Mesenchymal stem cell (in vitro differentiated cells and primary cell): ENCODE results near the gene CDC42EP1.

ENCODE experiments used
- DNase-seq: peaks from one replicate; pipeline ENCODE4 v3.0.0-alpha.2; 2013
- H2AFZ ChIP-seq: one replicate; pipeline ENCODE4 v1.6.1; 2013; ENCODE audit warnings: low read depth, mild to moderate bottlenecking, control low read depth, inconsistent platforms, low read length, moderate library complexity
- H2AK5ac ChIP-seq: 2 replicates; pipeline ENCODE4 v1.6.1; 2013; ENCODE audit warnings: low read length, moderate library complexity, mild to moderate bottlenecking, inconsistent platforms; ENCODE audit not compliant: severe bottlenecking
- H2BK120ac ChIP-seq: one replicate; pipeline ENCODE4 v1.6.1; 2013; ENCODE audit warnings: low read depth, mild to moderate bottlenecking, inconsistent platforms, low read length, moderate library complexity
- H2BK12ac ChIP-seq, 2 experiments: one replicate each; pipeline ENCODE4 v1.6.1; 2013; ENCODE audit warnings: inconsistent platforms in 2 of 2, low read length in 2 of 2, mild to moderate bottlenecking in 2 of 2, moderate library complexity in 2 of 2, control low read depth in 1 of 2
- H2BK15ac ChIP-seq: one replicate; pipeline ENCODE4 v1.6.1; 2013; ENCODE audit warnings: mild to moderate bottlenecking, low read depth, inconsistent platforms; ENCODE audit not compliant: poor library complexity, severe bottlenecking
- H2BK5ac ChIP-seq: 2 replicates; pipeline ENCODE4 v1.6.1; 2013; ENCODE audit warnings: low read depth, mild to moderate bottlenecking, low read length, control low read depth, inconsistent platforms; ENCODE audit not compliant: poor library complexity, severe bottlenecking
- H3K14ac ChIP-seq, 2 experiments: one replicate each; pipeline ENCODE4 v1.6.1; 2013; ENCODE audit warnings: inconsistent platforms in 2 of 2, low read length in 2 of 2, control low read depth in 1 of 2, mild to moderate bottlenecking in 1 of 2, moderate library complexity in 1 of 2
- H3K18ac ChIP-seq, 2 experiments: one replicate each; pipeline ENCODE4 v1.6.1; 2013; ENCODE audit warnings: inconsistent platforms in 2 of 2, low read length in 2 of 2, control low read depth in 1 of 2, low read depth in 1 of 2, mild to moderate bottlenecking in 1 of 2
- H3K23ac ChIP-seq, 2 experiments: one replicate each; pipeline ENCODE4 v1.6.1; 2013; ENCODE audit warnings: inconsistent platforms in 2 of 2, low read length in 2 of 2, mild to moderate bottlenecking in 2 of 2, moderate library complexity in 2 of 2, control low read depth in 1 of 2
- H3K27ac ChIP-seq: 2 replicates; pipeline ENCODE4 v1.5.1; 2013; ENCODE audit warnings: mild to moderate bottlenecking, moderate library complexity, low read length, control low read depth, inconsistent platforms; ENCODE audit not compliant: poor library complexity, severe bottlenecking
- H3K27me3 ChIP-seq, 2 experiments: 2 replicates each; pipeline versions ENCODE4 v1.6.1 to v1.7.0; 2013; ENCODE audit warnings: low read length in 2 of 2, mild to moderate bottlenecking in 2 of 2, moderate library complexity in 2 of 2, control low read depth in 1 of 2, inconsistent platforms in 1 of 2; ENCODE audit not compliant: control insufficient read depth in 1 of 2, insufficient read depth in 1 of 2
- H3K36me3 ChIP-seq, 2 experiments: 2 replicates each; pipeline versions ENCODE4 v1.6.1 to v1.7.0; 2013; ENCODE audit warnings: low read length in 2 of 2, control low read depth in 1 of 2, inconsistent platforms in 1 of 2, low read depth in 1 of 2, mild to moderate bottlenecking in 1 of 2; ENCODE audit not compliant: insufficient read depth in 2 of 2, control insufficient read depth in 1 of 2
- H3K4ac ChIP-seq, 2 experiments: one replicate each; pipeline ENCODE4 v1.6.1; 2013; ENCODE audit warnings: inconsistent platforms in 2 of 2, low read length in 2 of 2, mild to moderate bottlenecking in 2 of 2, moderate library complexity in 2 of 2, control low read depth in 1 of 2, low read depth in 1 of 2
- H3K4me1 ChIP-seq: 2 replicates; pipeline ENCODE4 v1.6.1; 2013; ENCODE audit warnings: low read depth, low read length, control low read depth; ENCODE audit not compliant: control insufficient read depth, insufficient read depth
- H3K4me2 ChIP-seq: 2 replicates; pipeline ENCODE4 v1.6.1; 2013; ENCODE audit warnings: low read length, mild to moderate bottlenecking, inconsistent platforms; ENCODE audit not compliant: poor library complexity, severe bottlenecking
- H3K4me3 ChIP-seq, 2 experiments: 2 replicates each; pipeline versions ENCODE4 v1.5.1 to v1.7.0; 2013; ENCODE audit warnings: low read length in 2 of 2, mild to moderate bottlenecking in 2 of 2, control low read depth in 1 of 2, low read depth in 1 of 2; ENCODE audit not compliant: insufficient read depth in 1 of 2
- H3K79me1 ChIP-seq: replicated peaks from 2 replicates; pipeline ENCODE4 v1.6.1; 2013; ENCODE audit warnings: mild to moderate bottlenecking, control low read depth, low read length, inconsistent platforms; ENCODE audit not compliant: poor library complexity, severe bottlenecking
- H3K9ac ChIP-seq: 2 replicates; pipeline ENCODE4 v1.7.0; 2013; ENCODE audit warnings: mild to moderate bottlenecking, low read length, moderate library complexity
- H3K9me3 ChIP-seq: 2 replicates; pipeline ENCODE4 v1.7.0; 2013; ENCODE audit warnings: mild to moderate bottlenecking, low read length; ENCODE audit not compliant: control insufficient read depth
- H4K8ac ChIP-seq: one replicate; pipeline ENCODE4 v1.6.1; 2013; ENCODE audit warnings: inconsistent platforms, mild to moderate bottlenecking, low read length, moderate library complexity
- H4K91ac ChIP-seq: one replicate; pipeline ENCODE4 v1.6.1; 2013; ENCODE audit warnings: mild to moderate bottlenecking, low read length, inconsistent platforms
- WGBS: methylation state at CpG from one replicate; pipeline ENCODE4 v1.1.7; 2013; ENCODE audit warnings: mixed read lengths; 5-methylcytosine and 5-hydroxymethylcytosine counted together

The CDC42EP1 gene

DNA sequence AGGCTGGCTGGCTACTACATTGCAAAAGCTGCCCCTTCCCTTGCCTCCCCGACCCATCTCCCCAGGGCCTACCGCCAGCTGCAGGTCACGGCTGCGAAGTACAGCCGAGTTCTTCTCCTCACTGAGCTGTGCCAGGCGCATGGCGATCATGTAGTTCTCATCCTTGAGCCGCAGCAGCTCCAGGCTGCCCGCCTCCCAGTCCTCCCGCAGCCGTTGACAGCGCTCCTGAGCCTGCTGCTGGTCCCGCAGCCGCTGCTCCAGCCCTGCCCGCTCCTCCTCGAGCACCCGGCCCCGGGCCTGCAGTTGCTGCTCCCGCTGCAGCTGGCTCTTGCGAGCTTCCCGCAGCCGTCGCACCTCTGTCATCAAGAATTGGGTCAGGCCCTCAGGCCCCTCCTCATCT, 44.4 kb upstream of the CDC42EP1 start:
- Histone ChIP-seq H2AFZ (no peak overlapping the region), H3K4ac (no peak overlapping the region)
- 96% methylated on average over 23 of the region's 23 CpGs for WGBS

DNA sequence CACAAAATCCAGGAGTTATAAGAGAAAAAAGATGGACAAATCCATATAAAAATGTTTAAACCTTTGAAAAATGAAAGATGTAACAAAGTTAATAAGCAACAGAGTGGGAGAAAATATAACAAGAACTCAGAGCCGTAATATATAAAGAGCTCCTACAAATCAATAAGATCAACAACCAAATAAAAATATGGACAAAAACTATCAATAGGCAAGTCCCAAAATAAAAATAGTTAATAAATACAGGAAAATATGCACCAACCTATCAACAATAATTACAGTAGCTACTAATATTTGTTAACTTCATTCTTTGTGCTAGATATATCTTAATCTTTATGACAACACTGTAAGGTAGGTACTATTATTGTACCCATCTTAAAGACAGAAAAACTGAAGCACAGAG, 43.8 kb upstream of the CDC42EP1 start:
- Histone ChIP-seq H3K4me3 (peak overlapping the region in 1 of 2 experiments; percentile 2), H2BK120ac (no peak overlapping the region), H3K79me1 (peaks cover 6% of the 10 kb centered on the region), H3K18ac (no peak overlapping the region), H3K27me3 (no peaks in the 10 kb centered on the region), H3K4ac (no peak overlapping the region), H3K14ac (no peak overlapping the region), H2AK5ac (no peak overlapping the region), H3K9me3 (peaks cover 6% of the 10 kb centered on the region), H3K4me1 (peaks cover 43% of the 10 kb centered on the region), H3K27ac (no peak overlapping the region), H4K8ac (no peak overlapping the region), H3K9ac (no peak overlapping the region), H3K23ac (no peak overlapping the region), H3K4me2 (no peak overlapping the region), H2BK5ac (no peak overlapping the region), H4K91ac (no peak overlapping the region), H2BK15ac (no peak overlapping the region), H3K36me3 (peaks cover 24 to 30% of the 10 kb centered on the region in 2 experiments), H2BK12ac (no peak overlapping the region), H2AFZ (no peak overlapping the region)
- WGBS: no CpG with 5 or more reads among the region's 1 CpG
- DNase-seq: no peak

More for the DNA sequence above, 44.4 kb upstream of the CDC42EP1 start:
- H3K4me2 ChIP-seq: no peak overlapping the region
- H3K4me3 ChIP-seq: peak overlapping the region in 1 of 2 experiments; percentile 30
- peaks cover 44% of the 10 kb centered on the region for H3K4me1 ChIP-seq
- H2AK5ac ChIP-seq: peak overlapping the region; percentile 87
- H3K36me3 ChIP-seq: peaks cover 24 to 30% of the 10 kb centered on the region in 2 experiments
- H3K79me1 ChIP-seq: peaks cover 6% of the 10 kb centered on the region
- DNase-seq: no peak
- no peak overlapping the region for H2BK12ac ChIP-seq
- no peak overlapping the region for H3K18ac ChIP-seq
- no peak overlapping the region for H3K27ac ChIP-seq
- no peak overlapping the region for H2BK5ac ChIP-seq
- no peak overlapping the region for H2BK15ac ChIP-seq
- H3K9me3 ChIP-seq: peaks cover 6% of the 10 kb centered on the region
- no peak overlapping the region for H3K14ac ChIP-seq
- no peak overlapping the region for H4K8ac ChIP-seq
- no peak overlapping the region for H4K91ac ChIP-seq
- H2BK120ac ChIP-seq: no peak overlapping the region
- no peaks in the 10 kb centered on the region for H3K27me3 ChIP-seq
- H3K9ac ChIP-seq: no peak overlapping the region
- no peak overlapping the region for H3K23ac ChIP-seq

DNA sequence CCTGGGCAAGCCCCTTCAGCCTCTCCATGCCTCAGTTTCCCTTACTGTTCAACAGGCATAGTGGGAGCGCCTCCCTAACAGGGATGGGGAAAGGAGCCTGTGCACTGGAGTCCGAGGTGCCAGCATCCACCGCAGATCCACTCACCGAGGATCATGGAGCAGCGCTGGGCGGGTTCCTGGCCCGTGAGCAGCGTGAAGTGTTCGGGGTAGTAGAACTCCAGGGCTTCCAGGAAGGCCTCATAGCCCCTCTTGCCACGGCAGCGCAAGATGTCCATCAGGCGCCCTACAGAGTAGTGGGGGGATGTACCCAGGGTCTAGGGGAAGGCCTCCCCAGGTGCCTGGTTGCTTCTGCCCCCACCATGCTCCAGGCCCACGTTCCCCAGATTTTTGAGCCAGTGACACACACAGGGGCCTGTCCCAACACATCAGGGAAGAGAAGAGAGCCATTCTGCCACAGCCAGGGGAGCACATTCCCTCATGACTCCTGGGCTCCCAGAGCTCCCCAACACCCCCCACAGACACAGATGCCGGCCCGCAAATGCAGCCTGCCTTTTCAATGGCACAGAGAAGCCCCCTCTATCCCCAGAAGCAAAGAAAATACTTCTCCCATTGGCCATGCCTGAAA, 42.3 kb upstream of the CDC42EP1 start:
- H3K9me3 ChIP-seq: peaks cover 6% of the 10 kb centered on the region
- H3K36me3 ChIP-seq: peaks cover 20 to 30% of the 10 kb centered on the region in 2 experiments
- H2BK12ac ChIP-seq: peak overlapping the region in 1 of 2 experiments; percentile 15
- H4K8ac ChIP-seq: peak overlapping the region; percentile 13
- H2AFZ ChIP-seq: no peak overlapping the region
- H3K27ac ChIP-seq: peak overlapping the region; percentile 46
- peaks cover 37% of the 10 kb centered on the region for H3K4me1 ChIP-seq
- no peak overlapping the region for H2BK120ac ChIP-seq
- no peak overlapping the region for H3K14ac ChIP-seq
- H2AK5ac ChIP-seq: peak overlapping the region; percentile 84
- no peak overlapping the region for H3K18ac ChIP-seq
- no peak overlapping the region for H3K23ac ChIP-seq
- H3K4me3 ChIP-seq: peak overlapping the region; percentile 82 to 94
- peak overlapping the region; percentile 84 for H3K4me2 ChIP-seq
- no peak overlapping the region for H2BK5ac ChIP-seq
- H3K9ac ChIP-seq: peak overlapping the region; percentile 86
- WGBS: 93% methylated on average over 15 of the region's 15 CpGs
- H2BK15ac ChIP-seq: no peak overlapping the region
- H3K79me1 ChIP-seq: peaks cover 6% of the 10 kb centered on the region
- no peak overlapping the region for H3K4ac ChIP-seq
- no peak for DNase-seq
- no peak overlapping the region for H4K91ac ChIP-seq
- H3K27me3 ChIP-seq: no peaks in the 10 kb centered on the region

DNA sequence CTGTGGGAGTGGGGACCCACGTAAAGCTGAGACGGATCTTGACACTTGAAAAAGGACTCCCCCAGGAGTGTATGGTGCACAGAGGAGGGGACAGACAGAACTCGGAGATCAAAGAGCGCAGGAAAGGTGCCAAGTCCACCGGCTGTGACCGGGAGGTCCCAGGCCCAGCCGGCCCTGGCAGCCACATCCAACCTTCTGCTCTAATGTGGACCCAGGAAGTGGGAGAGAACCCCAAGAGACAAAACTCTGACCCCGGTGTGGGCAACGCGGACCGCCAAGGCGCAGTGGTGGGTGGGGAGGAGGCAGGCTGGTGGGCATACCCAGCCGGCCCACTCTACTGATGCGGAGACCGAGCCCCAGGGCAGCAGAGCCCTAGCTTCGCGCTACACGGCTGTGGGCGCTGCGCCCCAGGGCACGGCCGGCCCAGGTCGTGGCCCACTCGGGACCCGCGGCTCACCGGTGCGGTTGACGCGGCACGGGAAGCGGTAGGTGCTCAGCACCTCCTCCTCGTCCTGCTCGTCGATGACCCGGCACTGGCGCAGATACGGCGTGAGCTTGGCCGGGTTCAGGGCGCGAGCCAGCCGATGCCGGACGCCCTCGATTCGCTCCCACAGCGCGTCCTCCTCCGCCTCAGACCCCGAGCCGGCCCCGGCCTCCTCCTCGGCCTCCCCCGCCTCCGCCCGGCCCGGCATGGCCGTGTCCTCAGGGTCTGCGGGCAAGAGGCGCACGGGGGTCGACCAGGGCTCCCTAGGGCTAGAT, 41.6 kb upstream of the CDC42EP1 start:
- peak overlapping the region; percentile 66 for H2BK120ac ChIP-seq
- peak overlapping the region; percentile 65 for H4K91ac ChIP-seq
- peak overlapping the region; percentile 31 for H2BK5ac ChIP-seq
- H3K27me3 ChIP-seq: no peaks in the 10 kb centered on the region
- peak overlapping the region in 1 of 2 experiments; percentile 46 for H3K14ac ChIP-seq
- peak overlapping the region; percentile 11 to 46 for H2BK12ac ChIP-seq
- peak overlapping the region; percentile 68 to 74 for H3K4ac ChIP-seq
- peak overlapping the region; percentile 87 for H2BK15ac ChIP-seq
- peaks cover 6% of the 10 kb centered on the region for H3K9me3 ChIP-seq
- peaks cover 30% of the 10 kb centered on the region for H3K4me1 ChIP-seq
- H3K23ac ChIP-seq: peak overlapping the region in 1 of 2 experiments; percentile 11
- peak overlapping the region; percentile 82 to 94 for H3K4me3 ChIP-seq
- 12% methylated on average over 50 of the region's 63 CpGs for WGBS
- peak overlapping the region; percentile 56 for H2AFZ ChIP-seq
- H4K8ac ChIP-seq: peak overlapping the region; percentile 95
- peak overlapping the region; percentile 84 for H2AK5ac ChIP-seq
- H3K27ac ChIP-seq: peak overlapping the region; percentile 46
- H3K79me1 ChIP-seq: peaks cover 6% of the 10 kb centered on the region
- DNase-seq: no peak
- H3K18ac ChIP-seq: peak overlapping the region; percentile 55 to 91
- peaks cover 20 to 30% of the 10 kb centered on the region in 2 experiments for H3K36me3 ChIP-seq
- H3K9ac ChIP-seq: peak overlapping the region; percentile 86
- H3K4me2 ChIP-seq: peak overlapping the region; percentile 84
